Activated CD8-positive, alpha-beta memory T cell treated with anti-CD3 and anti-CD28 coated beads for 48 hours (primary cell): ENCODE results near the gene EMID1.
"Not testable (repeated sequence)": the region's sequence is repeated elsewhere in the genome, so short reads cannot be mapped to it uniquely, and the experiment has no call there.

Source experiments
- DNase-seq, 3 experiments: peaks; one replicate each; pipeline ENCODE4 v3.0.0-alpha.2; 2020; ENCODE audit warnings: low read depth in 2 of 3, low spot score in 2 of 3

The EMID1 gene

DNA sequence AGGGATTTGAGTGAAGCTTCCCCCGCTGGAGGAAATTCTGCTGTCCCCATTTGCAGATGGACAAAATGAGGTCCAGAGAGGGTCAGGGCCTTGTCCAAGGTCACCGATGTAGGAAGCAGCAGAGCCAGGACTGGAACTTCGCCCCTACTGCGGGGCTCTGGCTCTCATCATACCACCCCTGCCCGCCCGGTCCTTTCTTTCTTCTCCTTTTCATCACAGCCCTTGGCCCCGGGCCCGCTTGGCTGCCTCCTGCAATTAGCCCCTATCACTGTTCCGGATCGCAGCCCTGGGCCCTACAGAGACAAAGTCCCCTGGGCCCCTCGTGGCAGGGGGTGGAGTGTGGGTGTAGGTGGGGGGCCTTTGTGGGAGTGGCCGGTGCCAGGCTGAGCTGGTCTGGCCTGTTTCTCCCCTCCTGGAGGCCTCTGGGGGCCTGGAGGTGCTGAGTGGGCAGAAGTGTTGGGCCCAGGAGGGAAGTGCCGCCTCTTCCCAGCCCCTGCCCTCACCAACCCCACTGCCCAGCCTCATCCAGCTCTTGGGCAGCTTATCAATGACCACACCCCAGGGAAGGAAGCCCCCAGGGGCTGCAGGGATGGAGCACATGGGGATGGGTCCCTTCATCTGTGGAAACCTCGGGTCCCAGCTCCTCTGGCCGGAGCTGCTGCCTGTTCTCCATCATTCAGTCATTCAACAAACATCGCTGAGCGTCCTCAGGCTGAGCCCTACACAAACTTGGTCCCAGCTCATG is 3.4 kb downstream of the EMID1 start:
- DNase-seq, result no peak

DNA sequence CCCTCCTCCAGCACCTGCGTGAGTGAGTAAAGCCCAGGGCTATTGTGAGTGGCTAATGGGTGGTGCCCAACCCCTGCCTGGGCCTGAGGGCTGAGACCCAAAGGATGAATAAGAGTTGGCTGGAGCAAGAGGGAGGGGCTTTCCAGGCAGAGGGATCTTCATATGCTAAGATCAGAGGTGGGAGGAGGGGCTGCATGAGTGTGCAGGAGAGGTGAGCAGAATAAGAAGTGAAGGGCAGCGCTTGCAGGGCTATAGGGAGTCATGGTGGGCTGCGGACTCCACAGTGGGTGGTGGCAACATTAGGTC is 3.9 kb downstream of the EMID1 start:
- no peak for DNase-seq

DNA sequence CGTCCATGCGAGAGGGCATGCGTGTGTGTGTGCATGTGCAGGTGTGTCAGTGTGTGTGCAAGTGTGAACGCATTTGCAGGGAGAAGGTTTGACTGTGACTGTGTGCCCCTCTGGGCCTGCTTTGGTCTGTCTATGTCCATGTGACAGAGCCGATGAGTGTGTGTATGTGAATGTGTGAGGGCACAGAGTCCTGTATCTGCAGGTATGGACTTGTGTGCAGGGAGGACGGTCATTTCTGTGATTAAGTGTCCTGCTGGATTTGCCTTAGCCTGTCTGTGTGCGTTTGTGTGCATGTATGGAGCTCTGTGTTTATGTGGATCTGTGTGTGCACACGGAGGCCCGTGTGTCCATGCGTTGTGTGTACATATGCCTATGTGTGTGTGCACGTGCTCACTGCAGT is 5.4 kb downstream of the EMID1 start:
- DNase-seq, result no peak

DNA sequence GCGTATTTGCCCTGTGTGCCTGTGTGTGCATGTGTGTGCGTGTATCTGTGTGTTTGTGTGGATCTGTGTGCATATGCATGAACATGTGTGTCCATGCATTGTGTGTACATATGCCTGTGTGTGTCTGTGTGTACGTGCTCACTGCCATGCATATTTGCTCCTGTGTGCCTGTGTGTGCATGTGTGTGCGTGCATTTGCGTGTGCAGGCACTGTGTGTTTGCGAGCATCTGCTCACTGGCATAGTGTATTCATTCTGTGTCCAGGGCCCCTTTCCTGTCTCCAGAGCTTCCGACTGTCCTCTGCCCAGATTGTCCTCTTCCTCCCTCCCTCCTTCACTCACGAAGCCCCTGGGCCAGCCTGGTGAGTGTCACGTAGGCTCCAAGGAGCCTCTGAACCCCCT is 5.8 kb downstream of the EMID1 start:
- no peak for DNase-seq

DNA sequence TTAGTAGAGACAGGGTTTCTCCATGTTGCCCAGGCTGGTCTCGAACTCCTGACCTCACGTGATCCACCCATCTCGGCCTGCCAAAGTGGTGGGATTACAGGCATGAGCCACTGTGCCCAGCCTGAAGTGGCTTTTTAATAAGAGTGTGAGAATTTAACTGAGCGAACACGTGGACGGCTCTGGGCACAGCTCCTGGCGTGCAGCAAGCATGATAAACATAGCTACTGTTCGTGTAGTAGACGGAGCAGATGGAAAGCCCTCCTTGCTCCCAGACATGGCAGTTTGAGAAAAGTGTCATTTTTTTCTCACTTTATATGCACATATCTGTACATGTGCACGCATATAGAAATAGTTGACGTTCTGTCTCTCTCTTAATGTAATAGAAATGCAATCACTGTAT is 7.0 kb downstream of the EMID1 start:
- no peak for DNase-seq

DNA sequence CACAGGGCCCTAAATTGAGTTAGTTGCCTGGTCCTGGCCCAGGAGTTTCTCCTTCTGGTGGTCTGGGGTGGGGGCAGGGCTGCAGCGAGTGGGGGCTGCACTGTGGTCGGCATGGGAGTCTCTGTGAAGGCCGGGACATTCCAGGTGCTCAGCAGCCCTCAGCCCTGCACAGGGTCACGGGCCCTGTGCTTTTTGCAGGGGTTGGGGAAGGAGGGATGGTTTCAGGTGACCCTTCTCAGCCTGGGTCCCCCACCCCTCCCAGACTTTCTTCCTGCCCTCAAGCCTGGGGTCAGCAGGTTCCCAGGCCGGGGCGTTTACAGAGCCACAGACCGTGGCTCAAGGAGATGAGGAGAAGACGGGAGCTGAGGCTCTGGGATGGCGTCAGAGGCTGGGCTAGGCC is 7.8 kb downstream of the EMID1 start:
- DNase-seq, result no peak

DNA sequence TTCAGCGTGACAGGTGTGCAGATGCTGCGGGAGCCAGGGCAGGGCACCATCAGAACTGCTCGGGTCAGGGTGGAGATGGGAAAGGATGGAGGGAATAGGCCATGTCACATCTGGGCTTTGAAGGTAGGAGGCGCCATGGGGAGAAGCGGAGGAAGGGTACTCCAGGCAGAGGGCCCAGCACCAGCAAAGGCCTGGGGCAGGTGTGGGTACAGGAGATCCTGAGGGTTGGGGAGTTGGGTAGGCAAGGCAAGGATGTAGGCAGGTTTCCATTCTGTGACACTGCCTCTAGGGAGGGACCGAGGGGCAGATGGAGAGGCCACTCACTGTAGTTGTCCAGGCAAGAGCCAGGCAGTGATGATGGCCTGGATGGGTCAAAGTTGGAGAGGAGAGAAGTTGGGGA is 8.5 kb downstream of the EMID1 start:
- DNase-seq, result no peak

DNA sequence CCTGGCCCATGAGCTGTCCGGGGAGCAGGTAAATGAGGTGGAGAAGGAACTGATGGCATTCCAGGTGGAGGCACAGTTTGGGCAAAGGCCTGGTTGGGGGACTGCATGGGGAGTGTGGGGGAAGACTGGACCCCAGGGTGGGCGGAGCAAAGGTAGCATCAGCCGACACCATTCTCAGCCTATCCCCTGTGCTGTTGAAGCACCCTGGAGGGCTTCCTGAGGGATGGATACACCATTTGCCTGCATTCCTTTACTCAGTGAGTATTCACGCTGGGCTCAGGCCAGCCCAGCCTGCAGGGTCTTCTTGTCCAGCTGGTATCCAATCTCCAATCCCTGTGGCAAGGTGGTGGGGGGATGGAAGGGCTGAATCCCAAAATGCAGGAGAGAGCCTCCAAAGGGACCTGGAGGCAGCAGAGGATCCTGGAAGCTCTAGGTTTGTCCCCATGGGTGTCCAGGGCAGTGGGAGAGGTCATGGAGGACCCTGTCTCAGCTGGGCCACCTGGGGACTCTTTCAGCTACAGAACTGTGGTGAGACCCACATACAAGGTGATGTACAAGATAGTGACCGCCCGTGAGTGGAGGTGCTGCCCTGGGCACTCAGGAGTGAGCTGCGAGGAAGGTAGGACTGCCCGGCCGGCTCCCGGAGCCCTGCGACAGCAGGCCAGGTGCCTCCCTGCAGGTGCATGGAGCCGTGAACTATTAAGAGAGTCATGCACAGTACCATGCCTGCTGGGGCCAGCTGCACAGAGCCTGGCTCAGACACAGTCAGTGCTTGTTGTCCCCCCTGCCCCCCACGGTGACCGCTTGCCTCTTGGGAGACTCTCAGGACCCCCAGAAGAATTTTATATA is 9.5 kb downstream of the EMID1 start:
- DNase-seq, result no peak

DNA sequence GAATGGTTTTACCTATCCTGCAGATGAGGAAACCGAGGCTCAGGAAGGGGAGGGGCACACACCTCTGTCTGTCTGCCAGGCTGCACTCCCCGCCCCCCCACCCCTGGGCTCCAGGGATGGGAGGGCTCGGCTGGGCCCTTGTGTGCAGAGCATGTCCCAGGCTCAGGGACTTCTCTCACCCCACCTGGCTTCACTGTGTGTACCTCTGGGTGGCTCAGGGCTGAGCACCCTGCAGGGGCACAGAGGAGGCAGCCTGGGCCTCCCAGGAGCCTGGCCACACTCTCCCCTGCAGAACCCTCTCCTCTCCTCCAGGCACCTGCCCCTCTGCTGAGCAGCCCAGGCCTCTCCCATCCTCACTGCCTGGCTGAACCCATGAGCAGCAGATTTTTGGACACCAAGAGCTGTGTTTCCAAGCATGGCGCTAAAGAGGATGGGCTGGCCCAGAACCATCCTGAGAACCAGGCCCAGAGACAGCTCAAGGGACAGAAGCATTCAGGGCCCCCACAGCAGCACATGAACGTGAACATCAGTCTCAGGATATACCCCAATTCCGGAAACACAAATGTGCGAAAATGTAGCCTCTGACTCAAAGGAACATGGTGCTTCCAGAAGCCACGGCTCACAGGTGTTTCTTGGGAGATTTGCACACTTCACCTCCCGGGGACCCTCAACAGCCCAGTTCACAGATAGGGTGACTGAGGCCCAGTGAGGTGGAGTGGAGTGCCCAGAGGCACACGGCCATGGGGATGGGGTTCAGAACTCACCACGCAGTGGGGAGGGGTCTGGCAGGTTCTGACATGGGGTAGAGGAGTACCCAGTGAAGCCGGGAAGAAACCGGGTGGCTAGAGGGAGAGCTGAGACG is 10.5 kb downstream of the EMID1 start:
- DNase-seq, result no peak

DNA sequence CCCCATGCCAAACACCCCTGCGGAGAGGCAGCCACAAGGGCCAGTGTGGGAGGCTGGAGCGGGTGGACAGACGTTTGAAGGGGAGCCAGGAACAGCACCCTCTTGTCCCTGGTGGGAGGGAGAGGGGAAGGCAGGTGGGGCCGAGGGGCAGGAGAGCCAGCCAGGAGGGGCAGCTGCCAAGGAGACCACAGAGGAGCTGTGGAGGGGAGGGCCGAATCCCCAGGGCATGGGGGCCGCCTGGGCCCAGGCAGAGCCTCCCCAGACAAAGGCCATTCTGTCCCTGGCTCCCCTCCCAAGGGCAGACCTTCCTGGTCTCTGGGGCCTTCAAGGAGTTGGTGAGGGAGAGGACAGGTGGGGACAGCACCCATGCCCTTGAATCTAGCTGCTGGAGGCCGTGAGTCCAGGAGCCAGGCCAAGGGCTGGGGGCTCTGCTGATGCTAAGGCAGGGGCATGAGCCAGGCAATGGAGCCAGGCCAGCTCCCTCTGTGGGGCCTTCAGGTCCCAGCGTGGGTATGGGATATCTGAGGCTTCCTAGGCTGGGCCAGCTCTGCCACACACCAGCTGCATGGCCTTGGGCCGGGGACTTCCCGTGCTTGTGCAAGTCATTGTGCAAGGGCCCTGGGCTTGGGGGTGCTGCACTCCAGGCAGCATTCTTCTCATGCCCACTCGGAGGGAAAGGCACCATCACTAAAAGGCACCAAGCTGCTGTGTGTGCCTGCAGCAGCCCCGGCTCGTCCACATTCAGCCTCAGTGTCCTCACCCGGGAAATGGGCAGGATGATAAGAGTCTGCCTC is 11.4 kb downstream of the EMID1 start:
- no peak for DNase-seq

DNA sequence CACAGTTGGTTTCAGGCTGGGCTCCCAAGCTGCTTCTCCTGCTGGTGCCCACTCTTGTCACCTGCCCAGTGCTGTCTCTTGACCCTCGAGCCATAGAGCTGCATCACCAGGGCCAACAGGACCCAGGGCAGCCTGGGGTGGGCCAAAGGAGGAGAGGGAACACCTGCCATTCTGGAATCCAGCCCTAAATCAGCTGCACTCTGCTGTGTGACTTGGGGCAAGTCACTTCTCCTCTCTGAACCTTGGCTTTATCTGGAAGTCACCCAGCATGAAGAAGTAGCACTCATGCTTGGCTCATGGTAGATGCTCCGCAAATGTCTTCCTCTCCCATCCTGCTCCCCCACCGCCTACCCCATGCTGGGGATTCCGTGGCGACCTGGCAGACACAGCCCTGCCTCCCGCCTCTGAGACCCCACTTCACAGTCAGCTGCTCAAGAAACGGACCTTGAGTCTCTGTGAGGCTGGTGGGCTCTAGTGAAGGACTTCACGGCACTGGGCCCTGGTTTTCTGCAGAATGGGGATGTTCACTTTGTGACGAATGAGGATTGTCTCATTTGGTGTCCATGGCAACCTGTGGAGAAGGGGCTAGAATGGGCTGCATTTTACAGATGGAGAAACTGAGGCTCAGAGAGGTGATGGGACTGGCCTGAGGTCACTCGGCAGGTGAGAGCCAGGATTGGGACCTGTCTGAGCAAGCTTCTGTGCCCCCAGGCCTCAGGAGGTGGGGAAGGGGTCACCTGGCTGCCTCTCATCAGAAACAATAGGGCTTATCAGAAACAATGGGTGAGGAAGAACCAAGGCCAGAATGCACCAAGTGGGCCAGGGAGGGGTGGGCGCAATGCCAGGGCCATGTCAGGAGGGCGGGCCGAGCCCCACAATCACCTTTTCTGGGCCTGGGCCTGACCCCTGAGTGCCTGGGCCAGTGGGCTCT is 12.4 kb downstream of the EMID1 start:
- DNase-seq, result no peak

DNA sequence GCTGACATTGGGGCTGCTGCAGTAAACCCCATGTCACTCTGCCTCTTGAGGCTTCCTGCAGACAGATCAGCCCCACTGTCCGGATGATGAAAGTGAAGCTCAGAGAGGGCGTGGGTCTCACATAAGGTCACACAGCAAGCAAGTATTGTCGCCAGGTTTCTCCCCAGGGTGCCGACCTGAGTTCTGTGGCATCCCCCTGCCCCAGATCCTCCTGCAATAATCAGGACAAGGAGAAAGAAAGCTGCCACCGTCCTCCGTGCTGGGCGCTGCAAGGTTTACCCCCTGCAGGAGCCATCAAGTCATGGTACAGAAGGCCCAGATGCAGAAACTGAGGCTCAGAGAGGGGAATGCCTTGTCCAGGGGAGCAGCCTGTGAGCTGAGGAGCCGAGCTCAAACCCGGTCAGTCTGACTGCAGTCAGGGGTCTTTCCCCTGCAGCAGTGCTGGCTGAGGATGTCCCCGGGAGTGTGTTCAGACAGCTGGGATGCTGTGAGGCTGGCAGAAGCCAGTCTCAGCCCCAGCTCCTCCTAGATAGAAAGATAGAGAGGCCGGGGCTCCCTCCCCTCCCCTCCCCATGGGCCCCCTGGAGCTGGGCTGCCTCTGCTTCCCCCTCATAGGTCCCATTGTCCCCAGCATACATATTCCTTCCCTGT is 13.2 kb downstream of the EMID1 start:
- no peak for DNase-seq

DNA sequence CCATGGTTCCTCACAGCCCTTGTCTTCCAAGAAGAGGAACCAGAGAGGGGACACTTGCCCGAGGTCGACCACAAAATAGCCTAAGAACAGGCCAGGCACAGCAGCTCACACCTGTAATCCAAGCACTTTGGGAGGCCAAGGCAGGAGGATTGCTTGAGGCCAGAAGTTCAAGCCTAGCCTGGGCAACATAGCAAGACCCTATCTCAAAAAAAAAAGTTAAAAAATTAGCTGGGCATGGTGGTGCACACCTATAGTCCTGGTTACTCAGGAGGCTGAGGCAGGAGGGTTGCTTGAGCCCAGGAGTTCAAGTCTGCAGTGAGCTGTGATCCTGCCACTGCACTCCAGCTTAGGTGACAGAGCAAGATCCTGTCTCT is 13.7 kb downstream of the EMID1 start:
- not testable (repeated sequence) for DNase-seq

DNA sequence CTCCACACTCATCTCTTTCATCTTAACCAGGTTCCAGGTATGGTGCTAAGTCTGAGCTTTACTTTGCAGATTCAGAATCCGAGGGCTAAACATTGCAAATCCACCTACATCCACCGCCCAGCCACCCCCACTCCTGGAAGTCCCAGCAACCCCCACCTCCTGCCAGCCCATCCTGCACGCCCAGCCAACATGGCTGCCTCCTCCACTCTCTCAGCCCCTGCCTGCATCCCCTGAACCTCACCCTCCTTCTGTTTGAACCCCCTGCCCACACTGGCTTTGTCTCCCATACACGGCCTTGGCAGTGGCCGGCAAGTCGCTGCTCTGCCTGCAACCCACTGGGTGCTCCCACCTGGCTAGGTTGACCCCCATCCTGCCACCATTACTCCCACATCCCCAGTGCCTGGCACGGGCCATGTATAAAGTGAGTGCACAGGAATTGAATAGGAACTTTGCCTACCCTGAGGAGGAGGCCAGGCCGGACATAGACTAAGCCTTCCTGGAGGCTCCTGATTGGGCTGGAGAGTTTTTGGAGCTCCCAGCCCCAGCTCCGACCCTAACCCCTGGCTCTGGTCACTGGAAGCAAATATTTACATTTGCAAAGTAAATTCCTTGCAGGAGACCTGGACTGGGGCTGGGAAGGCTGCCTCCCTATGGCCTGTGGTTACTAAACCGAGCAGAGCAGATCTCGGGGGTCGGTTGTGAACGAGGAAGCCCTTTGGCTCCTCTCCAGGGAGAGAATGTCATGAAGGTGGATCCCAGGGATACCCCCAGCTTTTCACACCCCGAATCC is 14.4 kb downstream of the EMID1 start:
- no peak for DNase-seq

DNA sequence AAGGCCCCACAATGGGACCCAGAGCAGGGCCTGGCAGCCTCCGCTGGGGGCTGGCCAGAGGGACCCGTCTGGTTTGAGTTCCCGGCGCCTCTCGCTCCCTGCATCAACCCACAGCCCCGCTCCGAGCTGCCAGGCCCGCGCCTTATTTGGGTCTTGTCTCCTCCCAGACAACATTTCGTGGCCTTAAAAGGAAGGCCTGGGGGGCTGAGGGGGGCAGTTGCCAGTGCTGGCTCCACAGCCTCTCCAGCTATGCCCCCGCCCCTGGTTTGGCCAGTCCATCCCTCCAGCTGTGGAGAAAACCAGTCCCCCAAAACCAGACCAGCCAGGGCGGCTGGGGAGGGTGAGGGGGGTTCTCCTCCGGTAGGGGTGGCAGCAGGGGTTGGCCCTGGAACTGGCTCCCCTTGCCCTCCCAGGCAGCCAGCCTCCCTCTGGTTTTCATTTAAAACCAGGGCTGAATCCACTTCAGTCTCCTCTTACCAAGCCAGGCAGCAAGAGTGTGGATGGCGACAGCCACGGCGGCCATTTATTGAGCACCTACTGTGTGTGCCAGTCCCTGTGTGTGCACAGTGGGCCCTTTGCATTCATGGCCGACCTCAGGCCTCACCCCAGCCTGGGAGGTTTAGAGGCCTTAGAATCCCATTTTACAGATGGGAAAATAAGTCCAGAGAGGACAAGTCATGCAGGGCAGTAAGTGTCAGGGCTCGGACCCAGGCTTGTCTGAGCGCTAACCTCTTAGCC is 18.6 kb downstream of the EMID1 start:
- DNase-seq, result no peak

DNA sequence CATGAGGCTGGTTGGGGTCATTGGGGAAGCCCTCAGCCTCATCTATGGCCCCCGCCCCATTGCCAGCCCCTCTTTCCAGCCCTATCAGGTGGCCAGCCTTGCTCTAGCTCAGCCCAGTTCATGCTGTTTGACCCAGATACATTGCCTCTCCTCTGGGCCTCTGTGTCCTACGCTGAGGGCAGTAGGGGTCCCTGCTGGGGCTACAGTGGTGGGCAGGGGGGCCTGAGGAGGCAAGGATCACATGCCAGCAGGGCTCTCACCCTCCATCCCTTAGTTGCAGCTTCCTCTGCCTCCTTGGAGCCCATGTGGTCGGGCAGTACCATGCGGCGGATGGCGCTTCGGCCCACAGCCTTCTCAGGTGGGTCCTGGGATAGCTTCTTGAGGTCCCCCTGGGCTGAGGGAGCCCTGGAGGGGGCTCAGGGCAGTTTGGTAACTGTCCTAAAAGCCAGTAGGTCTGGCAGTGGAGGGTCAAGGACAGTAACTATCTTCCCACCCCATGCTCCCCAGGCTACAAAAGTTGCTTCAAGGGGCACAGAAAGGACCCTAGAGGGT is 19.2 kb downstream of the EMID1 start:
- DNase-seq, result no peak

DNA sequence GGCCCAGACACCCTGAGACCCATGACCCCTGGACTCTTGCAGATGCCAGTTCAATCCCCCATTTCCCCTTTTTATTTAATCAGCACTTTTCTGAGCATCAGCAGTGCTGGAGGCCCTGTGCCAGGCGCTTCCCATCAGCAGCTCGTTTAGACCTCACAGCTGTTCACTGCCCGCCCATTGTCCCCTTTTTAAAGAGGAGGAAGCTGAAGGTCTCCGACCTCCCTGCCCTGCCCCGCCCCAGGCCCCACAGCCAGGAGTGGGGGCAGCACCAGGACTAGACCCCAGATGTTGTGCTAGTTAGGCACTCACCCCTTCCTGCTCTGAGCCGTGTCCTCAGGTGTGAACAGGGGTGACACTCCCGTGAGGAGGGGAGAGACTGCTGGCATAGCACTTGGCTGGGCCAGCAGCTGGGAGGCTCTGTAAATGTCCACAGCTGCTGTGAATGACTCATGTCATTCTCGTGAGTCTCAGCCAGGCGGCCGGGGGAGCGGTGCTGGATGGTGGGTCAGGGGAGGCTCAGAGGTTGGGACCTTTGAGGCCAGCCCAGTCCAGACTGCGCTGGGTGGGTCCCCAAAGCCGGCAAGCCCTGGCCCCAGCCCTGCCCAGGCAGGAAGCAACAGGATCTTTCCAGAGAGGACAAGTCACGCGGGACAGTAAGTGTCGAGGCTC is 19.9 kb downstream of the EMID1 start:
- DNase-seq, result no peak
